HFFc6 (cell line): ENCODE measurements around the gene CAPN5. TPM values are rescaled to one million over a fixed set of nuclear protein-coding genes. Genes with fewer than 3 reads are reported as not detected.

Experiments
- DNase-seq: peaks from one replicate; pipeline ENCODE4 v3.0.0-alpha.2; 2018
- H3K27ac Mint-ChIP-seq: 2 replicates; pipeline ENCODE4 v1.8.0; 2020; ENCODE audit warnings: mild to moderate bottlenecking, mixed read lengths
- H3K27me3 Mint-ChIP-seq: 2 replicates; pipeline ENCODE4 v1.8.0; 2021; ENCODE audit warnings: mild to moderate bottlenecking, moderate library complexity, mixed read lengths; ENCODE audit not compliant: insufficient read depth
- H3K36me3 Mint-ChIP-seq: 2 replicates; pipeline ENCODE4 v1.8.0; 2021; ENCODE audit warnings: low read depth, mixed read lengths
- H3K4me1 Mint-ChIP-seq: 2 replicates; pipeline ENCODE4 v1.8.0; 2020; ENCODE audit warnings: low read depth, mixed read lengths
- H3K4me3 Mint-ChIP-seq: 2 replicates; pipeline ENCODE4 v1.8.0; 2020; ENCODE audit warnings: mild to moderate bottlenecking, moderate library complexity, mixed read lengths
- H3K9me3 Mint-ChIP-seq: 2 replicates; pipeline ENCODE4 v1.8.0; 2020; ENCODE audit warnings: mild to moderate bottlenecking, mixed read lengths
- CTCF ChIP-seq: fragments of 200-600 bp; sonication (generic); IDR thresholded peaks from 2 replicates; pipeline ENCODE4 v1.5.0; 2021; ENCODE audit warnings: antibody characterized with exemption, mild to moderate bottlenecking
- total RNA-seq, 6 experiments: library from RNA; stranded (reverse); fragmentation: NEBNext Ultra II Directional; extraction: Animal tissue kit (Norgen Biotek cat#: 25700); gene quantifications; 2 replicates in 1 of 6; 3 replicates in 5 of 6; pipeline ENCODE4 v1.2.3, GENCODE V29; 2021

CAPN5 gene
- total RNA-seq, 6 experiments from 2014 or later: 20.7 to 32.7 (median 29.0) TPM

DNA sequence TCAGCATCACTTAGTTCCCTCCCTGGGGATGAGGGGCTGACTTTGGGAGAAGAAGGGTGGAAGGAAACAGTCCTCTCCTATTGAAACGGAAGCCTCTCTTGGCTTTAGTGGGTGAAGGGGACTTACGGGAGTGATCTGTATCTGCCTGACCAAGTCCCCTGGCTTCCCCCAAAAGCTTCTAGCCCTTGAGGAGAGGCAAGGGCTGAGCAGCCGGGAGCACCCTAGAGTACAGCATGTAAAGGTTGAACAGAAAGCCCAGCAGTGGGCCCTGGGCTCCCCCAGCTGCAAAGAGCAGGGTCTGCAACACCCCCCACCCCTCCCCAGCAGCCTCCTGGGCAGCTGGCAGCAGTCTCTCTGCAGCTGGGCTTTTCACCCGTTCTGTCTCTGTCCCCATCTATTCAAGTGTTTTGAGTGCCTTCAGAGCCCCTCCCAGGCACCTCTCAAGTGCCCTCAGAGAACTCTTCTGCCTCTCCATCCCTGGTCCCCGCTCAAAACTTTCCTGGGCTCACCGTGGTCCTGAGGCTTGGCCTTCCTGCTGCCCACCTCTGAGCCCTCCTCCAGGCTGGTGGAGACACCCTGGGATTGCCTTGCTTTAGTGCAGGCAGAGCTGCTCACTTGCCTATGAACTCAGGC is 2.7 kb downstream of the CAPN5 start:
- H3K27ac Mint-ChIP-seq: no peak overlapping the region
- peaks cover 1% of the 10 kb centered on the region for H3K27me3 Mint-ChIP-seq
- TF ChIP-seq CTCF: no peak

DNA sequence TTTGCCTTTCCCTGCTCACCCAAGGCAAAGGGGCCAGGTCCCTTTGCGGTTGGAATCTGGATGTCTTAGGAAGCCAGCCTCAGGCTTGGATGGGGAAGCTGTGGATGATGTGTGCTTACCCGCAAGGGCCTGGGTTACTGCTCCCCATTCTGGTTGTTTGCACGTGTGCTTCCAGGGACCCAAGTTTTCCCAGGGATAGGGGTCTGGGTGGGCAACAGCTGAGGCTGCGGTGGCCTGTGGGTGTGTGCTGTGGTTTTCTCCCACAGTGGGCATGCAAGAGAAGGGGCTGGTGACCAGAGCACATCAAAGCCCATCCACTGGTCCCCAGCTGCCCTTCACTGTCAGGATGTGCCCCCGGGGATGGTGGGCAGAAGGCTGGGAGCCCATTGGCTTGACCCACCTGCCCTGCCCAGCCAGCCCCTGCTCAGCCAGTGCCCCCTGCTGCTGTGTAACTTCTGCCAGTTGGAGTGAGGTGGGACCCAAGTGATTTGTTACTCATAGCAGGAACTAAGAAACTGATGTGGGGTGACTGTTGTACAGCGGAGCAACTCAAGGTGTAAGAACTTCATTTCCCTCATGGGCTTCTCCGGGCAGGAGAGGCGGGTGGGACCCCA is 3.3 kb downstream of the CAPN5 start:
- Mint-ChIP-seq H3K4me3 (no peak overlapping the region), H3K36me3 (no peaks in the 10 kb centered on the region), H3K27me3 (peaks cover 1% of the 10 kb centered on the region), H3K4me1 (peaks cover 67% of the 10 kb centered on the region), H3K9me3 (no peaks in the 10 kb centered on the region), H3K27ac (no peak overlapping the region)
- TF ChIP-seq CTCF: no peak
- DNase-seq: no peak

More for the DNA sequence above, 2.7 kb downstream of the CAPN5 start:
- no peak for DNase-seq
- peaks cover 61% of the 10 kb centered on the region for H3K4me1 Mint-ChIP-seq
- H3K4me3 Mint-ChIP-seq: no peak overlapping the region
- no peaks in the 10 kb centered on the region for H3K36me3 Mint-ChIP-seq
- H3K9me3 Mint-ChIP-seq: no peaks in the 10 kb centered on the region

GRCh38 chr11:77071077-77071476 is 4.3 kb downstream of the CAPN5 start:
- Mint-ChIP-seq H3K27ac (no peak overlapping the region), H3K4me1 (peaks cover 60% of the 10 kb centered on the region)

DNA sequence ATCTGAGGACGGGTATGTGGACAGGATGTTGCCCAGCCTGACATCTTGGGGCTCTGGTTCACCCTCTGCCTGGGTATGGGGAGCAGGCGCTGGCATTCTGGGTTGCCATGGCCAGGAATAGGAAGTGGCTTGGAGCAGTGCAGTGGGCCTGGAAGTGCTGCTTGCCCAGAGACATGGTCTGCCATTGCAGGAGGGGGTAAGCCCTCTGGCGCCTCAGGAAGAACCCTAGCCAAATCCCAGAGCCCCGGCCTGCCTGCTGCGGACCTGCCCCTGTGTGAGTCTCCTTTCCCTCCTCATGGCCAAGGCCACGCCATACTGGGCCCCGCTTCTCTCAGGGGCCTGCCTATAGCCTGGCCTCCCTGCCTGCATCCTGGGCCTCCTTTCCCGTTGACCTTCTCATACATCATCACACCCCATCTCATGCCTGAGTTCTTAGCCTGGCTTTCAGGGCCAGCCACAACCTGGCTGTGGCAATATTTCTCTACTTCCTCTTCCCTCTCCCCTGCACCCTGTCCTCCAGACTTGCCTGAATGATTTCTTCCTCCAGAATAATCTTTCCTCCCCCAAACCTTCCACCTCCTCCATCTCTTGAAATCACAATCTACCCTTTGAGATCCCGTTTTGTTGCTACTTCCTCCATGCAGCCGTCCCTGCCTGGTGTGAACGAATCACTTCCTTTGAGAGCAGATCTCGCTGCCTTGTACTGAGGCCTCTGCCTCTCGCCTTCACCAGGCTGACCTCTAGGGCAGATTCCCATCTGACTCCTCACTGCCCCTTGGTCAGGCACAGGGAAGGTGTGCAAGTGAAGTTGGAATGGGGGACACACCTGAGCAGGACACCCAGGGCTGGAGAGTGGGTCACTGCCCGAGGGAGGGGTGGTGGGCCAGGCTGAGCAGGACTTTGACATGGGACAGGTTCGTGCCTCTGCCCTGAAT is 5.2 kb downstream of the CAPN5 start:
- Mint-ChIP-seq H3K4me1 (peaks cover 59% of the 10 kb centered on the region), H3K4me3 (peak overlapping the region; percentile 16), H3K27me3 (peaks cover 1% of the 10 kb centered on the region), H3K36me3 (peaks cover 4% of the 10 kb centered on the region; the same call in 1 of the 2 replicates), H3K27ac (peak overlapping the region; percentile 100), H3K9me3 (no peaks in the 10 kb centered on the region)
- peak; percentile 13 for DNase-seq
- TF ChIP-seq CTCF: no peak

More at GRCh38 chr11:77071077-77071476, 4.3 kb downstream of the CAPN5 start:
- no peak for DNase-seq
- no peak overlapping the region for H3K4me3 Mint-ChIP-seq
- H3K36me3 Mint-ChIP-seq: no peaks in the 10 kb centered on the region
- no peak for TF ChIP-seq CTCF
- no peaks in the 10 kb centered on the region for H3K9me3 Mint-ChIP-seq
- peaks cover 1% of the 10 kb centered on the region for H3K27me3 Mint-ChIP-seq

DNA sequence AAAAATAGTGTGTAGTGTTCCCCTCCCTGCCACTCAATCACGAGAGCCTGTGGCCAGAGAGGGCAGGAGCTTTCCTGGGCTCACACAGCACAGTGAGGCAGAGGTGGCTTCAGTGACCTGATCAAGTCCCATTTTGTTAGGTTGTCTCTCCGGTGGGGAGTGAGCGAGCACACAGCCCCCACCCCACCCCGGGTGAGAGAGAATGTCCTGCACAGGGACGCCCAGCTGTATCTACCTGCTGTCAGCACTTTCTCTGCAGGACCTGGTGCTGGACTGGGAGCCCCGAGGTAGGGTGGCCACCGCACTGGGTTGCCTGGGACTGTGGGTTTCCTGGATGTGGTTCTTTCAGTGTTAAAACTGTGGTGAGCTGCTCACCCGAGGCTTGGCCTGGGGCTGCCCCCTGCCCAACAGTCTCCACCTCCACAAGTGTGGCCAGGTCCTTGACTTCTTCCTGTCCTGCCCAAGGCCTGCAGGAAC is 6.1 kb downstream of the CAPN5 start:
- Mint-ChIP-seq H3K27ac (peak overlapping the region; percentile 100), H3K27me3 (peaks cover 1% of the 10 kb centered on the region), H3K4me1 (peaks cover 53% of the 10 kb centered on the region), H3K36me3 (peaks cover 4% of the 10 kb centered on the region; the same call in 1 of the 2 replicates), H3K4me3 (peak overlapping the region; percentile 76), H3K9me3 (no peaks in the 10 kb centered on the region)
- DNase-seq: no peak
- TF ChIP-seq CTCF: no peak
